ENCODE measurements around the gene SAMD4B. TPM values are rescaled to one million over a fixed set of nuclear protein-coding genes. Genes with fewer than 3 reads are reported as not detected.

SAMD4B gene
- total and polyA plus RNA-seq, 7 donors, result 28.4 to 83.6 (median 52.7) TPM

GRCh38 chr19:39409208-39410016 is 67.2 kb downstream of the SAMD4B start:
- DNase-seq, result peak; percentile 97
- peak overlapping the region; percentile 100 for H3K27ac ChIP-seq
- intact Hi-C loops (cut with DNase I), result loop anchor here (2.0 to 10.0 kb wide), 3 partner anchors 13 to 1305 kb away; partner anchors contain the start of genes COQ8B and ITPKC
- no peaks in the 10 kb centered on the region for H3K27me3 ChIP-seq
- peak overlapping the region; percentile 76 to 99 (median 90) for H3K4me3 ChIP-seq
- peak; percentile 73 to 96 (median 86) for TF ChIP-seq EP300 (IDR thresholded peaks at IDR 0.05)
- peak; percentile 96 to 97 (median 96) for TF ChIP-seq POLR2AphosphoS5 (IDR thresholded peaks at IDR 0.05)
- TF ChIP-seq CTCF (IDR thresholded peaks at IDR 0.05), result no peak
- TF ChIP-seq POLR2A (IDR thresholded peaks at IDR 0.05), result peak; percentile 82 to 87
- peaks cover 0 to 49% (median 41%) of the 10 kb centered on the region in 4 donors for H3K4me1 ChIP-seq
- peaks cover 12 to 22% (median 17%) of the 10 kb centered on the region in 4 donors for H3K36me3 ChIP-seq
- H3K9me3 ChIP-seq, result no peaks in the 10 kb centered on the region
- WGBS, 2 donors, result 1% methylated on average over 52 of the region's 52 CpGs

GRCh38 chr19:39410017-39410830 is 68.0 kb downstream of the SAMD4B start:
- peak overlapping the region; percentile 76 to 99 (median 90) for H3K4me3 ChIP-seq
- peaks cover 12 to 22% (median 17%) of the 10 kb centered on the region in 4 donors for H3K36me3 ChIP-seq
- H3K27ac ChIP-seq, result peak overlapping the region; percentile 100
- no peaks in the 10 kb centered on the region for H3K27me3 ChIP-seq
- WGBS, 2 donors, result 1 to 2% methylated on average over 35 of the region's 35 CpGs
- intact Hi-C loops (cut with DNase I), result loop anchor here (2.0 kb wide), 1 partner anchor 13 kb away; no protein-coding TSS in a partner anchor
- H3K9me3 ChIP-seq, result no peaks in the 10 kb centered on the region
- TF ChIP-seq POLR2A (IDR thresholded peaks at IDR 0.05) (peak in 1 of 2 donors; percentile 43), EP300 (IDR thresholded peaks at IDR 0.05) (peak in 3 of 4 donors; percentile 6 to 58 (median 16)), POLR2AphosphoS5 (IDR thresholded peaks at IDR 0.05) (peak; percentile 70 to 84 (median 76)), CTCF (IDR thresholded peaks at IDR 0.05) (no peak)
- peak; percentile 95 for DNase-seq
- peaks cover 0 to 49% (median 41%) of the 10 kb centered on the region in 4 donors for H3K4me1 ChIP-seq

GRCh38 chr19:39410831-39411080 is 68.5 kb downstream of the SAMD4B start:
- intact Hi-C loops (cut with DNase I), result loop anchor here (2.0 kb wide), 1 partner anchor 14 kb away; no protein-coding TSS in a partner anchor
- TF ChIP-seq CTCF (IDR thresholded peaks at IDR 0.05) (no peak), EP300 (IDR thresholded peaks at IDR 0.05) (no peak), POLR2A (IDR thresholded peaks at IDR 0.05) (no peak), POLR2AphosphoS5 (IDR thresholded peaks at IDR 0.05) (no peak)
- H3K36me3 ChIP-seq, result peaks cover 12 to 22% (median 17%) of the 10 kb centered on the region in 4 donors
- H3K4me3 ChIP-seq, result peak overlapping the region; percentile 76 to 99 (median 90)
- H3K27me3 ChIP-seq, result no peaks in the 10 kb centered on the region
- H3K9me3 ChIP-seq, result no peaks in the 10 kb centered on the region
- H3K27ac ChIP-seq, result peak overlapping the region; percentile 100
- no peak for DNase-seq
- H3K4me1 ChIP-seq, result peaks cover 0 to 49% (median 41%) of the 10 kb centered on the region in 4 donors
- WGBS, 2 donors, result 8 to 44% methylated on average over 1 of the region's 1 CpG

- Histone ChIP-seq H3K4me3 (peak overlapping the region; percentile 76 to 99 (median 90)), H3K9me3 (no peaks in the 10 kb centered on the region), H3K27me3 (no peaks in the 10 kb centered on the region), H3K27ac (peak overlapping the region; percentile 100), H3K4me1 (peaks cover 0 to 49% (median 41%) of the 10 kb centered on the region in 4 donors), H3K36me3 (peaks cover 12 to 23% (median 17%) of the 10 kb centered on the region in 4 donors)
- intact Hi-C loops (cut with DNase I), result loop anchor here (2.0 kb wide), 1 partner anchor 14 kb away; no protein-coding TSS in a partner anchor
- TF ChIP-seq POLR2AphosphoS5 (IDR thresholded peaks at IDR 0.05) (peak; percentile 64 to 88 (median 76)), EP300 (IDR thresholded peaks at IDR 0.05) (no peak), CTCF (IDR thresholded peaks at IDR 0.05) (no peak), POLR2A (IDR thresholded peaks at IDR 0.05) (peak; percentile 24 to 35)
- DNase-seq, result peak; percentile 89
- WGBS, 2 donors, result 3 to 18% methylated on average over 9 of the region's 9 CpGs
These were observed 69.0 kb downstream of the SAMD4B start for GRCh38 chr19:39411081-39411831.
